Measurements from ENCODE around the gene L2HGDH.
"Not testable (repeated sequence)": the region's sequence is repeated elsewhere in the genome, so short reads cannot be mapped to it uniquely, and the experiment has no call there.

Gene L2HGDH

DNA sequence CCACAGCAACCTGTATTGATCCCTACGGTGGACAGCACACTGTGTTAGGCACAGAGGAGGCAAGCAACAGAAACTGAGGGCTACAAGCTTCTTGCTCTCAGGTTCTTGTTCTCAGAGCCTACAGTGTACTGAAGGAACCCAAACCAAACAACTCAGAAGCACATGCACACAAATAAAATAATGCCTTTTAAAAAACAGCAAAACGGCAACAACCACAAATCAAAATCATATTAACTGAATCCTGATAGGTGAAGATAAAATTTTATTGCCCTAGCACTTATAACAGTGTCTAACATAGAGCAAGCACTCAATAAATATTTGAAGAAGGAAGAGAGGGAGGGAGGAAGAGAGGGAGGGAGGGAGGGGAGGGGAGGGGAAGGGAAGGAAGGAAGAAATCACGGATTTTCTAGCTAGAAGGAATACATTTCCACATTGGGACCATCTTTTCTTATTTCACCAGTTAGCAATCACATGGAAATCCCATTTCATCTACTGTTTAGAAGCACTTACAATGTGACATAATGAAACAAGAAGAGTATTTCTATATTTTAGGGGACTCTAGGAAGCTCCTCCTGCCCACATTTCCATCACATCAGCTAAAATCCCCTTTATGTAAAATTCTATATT is 27.3 kb upstream of the L2HGDH start:
- no peak for DNase-seq (ENCODE audit: low read depth, low spot score)

DNA sequence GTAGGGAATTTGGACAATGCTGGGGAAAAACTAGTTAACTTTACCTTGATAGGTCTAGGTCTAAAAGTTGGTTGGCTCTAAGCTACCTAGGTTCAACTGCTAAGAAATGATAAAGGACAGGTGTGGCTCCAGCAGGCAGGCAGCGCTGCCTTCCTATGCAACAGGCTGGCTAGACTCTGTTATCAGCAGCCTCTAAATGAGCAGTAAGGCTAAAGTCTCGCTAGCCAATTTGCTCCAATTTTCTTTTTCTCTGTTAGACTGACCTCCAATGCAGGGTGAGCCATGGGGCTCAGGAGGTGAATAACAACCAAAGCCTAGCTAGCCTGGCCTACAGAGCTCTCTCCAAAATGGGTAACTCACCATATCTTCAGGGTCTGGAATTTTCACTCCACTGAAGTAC is 26.6 kb upstream of the L2HGDH start:
- no peak for DNase-seq (ENCODE audit: low read depth, low spot score)

- no peak for DNase-seq (ENCODE audit: low read depth, low spot score)
These were observed 24.2 kb upstream of the L2HGDH start for GRCh38 chr14:50335989-50336824.

- DNase-seq (ENCODE audit: low read depth, low spot score) = no peak
These were observed 23.4 kb upstream of the L2HGDH start for GRCh38 chr14:50335389-50335788.

DNA sequence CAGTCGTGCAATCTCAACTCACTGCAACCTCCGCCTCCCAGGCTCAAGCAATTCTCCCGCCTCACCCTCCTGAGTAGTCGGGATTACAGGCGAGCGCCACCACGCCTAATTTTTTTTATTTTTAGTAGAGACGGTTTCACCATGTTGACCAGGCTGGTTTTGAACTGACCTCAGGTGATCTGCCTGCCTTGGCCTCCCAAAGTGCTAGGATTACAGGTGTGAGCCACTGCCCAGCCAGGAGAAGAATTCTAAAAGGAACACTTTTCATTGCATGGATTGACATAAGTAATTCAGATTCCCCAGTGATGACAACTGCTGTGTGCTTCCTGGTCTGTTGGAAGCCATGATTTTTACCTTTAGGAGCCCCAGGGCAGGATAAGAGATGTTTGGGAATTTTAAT is 22.2 kb upstream of the L2HGDH start:
- DNase-seq (ENCODE audit: low read depth, low spot score) = no peak

DNA sequence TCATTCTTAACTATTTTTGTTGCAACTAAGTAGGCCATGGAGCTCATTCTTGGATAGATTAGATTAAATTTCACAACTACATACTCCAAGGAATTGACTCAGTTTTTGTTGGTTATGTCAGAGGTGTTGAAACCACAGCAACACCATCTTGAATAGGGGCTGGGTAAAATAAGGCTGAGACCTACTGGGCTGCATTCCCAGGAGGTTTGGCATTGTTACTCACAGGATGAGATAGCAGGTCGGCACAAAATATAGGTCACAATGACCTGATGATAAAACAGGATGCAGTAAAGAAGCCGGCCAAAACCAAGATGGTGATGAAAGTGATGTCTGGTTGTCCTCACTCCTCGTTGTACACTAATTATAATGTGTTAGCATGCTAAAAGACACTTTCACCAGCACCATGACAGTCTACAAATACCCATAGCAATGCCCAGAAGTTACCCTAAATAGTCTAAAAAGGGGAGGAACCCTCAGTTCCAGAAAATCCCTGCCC is 21.0 kb upstream of the L2HGDH start:
- DNase-seq (ENCODE audit: low read depth, low spot score) = no peak

DNA sequence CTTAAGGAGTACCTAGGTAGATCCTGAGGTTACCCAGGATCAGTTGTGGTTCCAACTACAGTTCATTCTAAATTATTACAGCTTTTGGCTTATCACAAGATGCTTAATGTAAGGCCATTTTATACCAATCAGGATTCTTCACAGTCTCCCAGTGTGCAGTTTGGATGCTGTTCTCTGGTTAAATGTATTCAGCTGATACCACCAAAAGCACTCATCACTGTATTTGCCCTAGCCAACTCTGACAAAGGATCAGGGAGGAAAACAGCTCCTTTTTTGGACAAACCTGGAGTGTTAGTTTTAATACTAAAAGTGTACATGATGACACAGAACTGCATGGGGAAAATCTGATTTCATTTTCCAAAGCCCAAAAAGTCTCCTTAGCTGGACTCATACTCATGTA is 19.6 kb upstream of the L2HGDH start:
- no peak for DNase-seq (ENCODE audit: low read depth, low spot score)

GRCh38 chr14:50321009-50321660 is 9.1 kb upstream of the L2HGDH start:
- peak; percentile 54 for DNase-seq (ENCODE audit: low read depth, low spot score)

GRCh38 chr14:50320283-50320682 is 8.3 kb upstream of the L2HGDH start:
- no peak for DNase-seq (ENCODE audit: low read depth, low spot score)

DNA sequence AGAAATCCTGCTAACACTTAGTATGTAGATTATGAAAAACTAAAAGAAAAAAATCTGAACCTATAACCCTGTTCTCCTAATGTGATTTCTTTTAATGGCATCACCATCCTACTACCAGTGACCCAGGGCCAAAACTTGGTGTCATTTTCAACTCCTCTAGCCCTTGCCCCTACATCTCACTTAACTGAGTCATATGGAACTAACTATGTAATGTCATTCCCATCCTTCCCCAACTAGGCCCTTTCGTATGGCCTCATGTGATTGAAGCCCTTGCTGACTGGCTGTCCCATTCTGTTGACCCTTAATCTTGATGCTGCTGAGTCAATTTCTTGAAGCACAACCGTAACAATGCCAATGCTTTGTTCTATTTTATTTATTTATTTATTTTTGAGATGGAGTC is 7.7 kb upstream of the L2HGDH start:
- DNase-seq (ENCODE audit: low read depth, low spot score) = no peak

- no peak for DNase-seq (ENCODE audit: low read depth, low spot score)
These were observed 7.3 kb upstream of the L2HGDH start for GRCh38 chr14:50319293-50319692.

DNA sequence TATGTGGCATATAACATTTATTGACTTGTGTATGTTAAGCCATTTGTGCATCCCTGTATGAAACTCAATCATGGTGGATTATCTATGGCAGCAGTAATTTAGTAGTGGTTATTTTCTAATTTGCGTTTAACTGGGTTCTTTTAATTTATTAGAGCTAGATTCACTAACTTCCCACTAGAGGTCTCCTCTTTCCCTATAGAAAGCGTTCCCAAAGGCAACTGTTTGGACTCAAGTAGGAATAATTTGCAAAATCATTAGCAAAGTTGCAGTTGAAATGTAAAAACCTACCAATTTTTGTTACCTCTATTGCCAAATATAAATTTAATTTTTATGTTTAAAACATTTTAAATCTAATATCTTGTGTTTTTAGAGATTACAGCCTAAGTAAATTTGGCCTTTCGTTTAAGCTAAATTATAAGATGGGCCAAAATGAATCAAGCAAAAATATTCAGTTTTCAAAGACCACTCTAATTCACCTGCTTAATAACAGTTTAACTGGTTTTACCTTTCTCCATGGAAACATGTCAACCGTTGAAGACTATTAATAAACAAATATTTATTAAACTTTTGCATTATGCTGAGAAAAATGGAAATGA is 6.1 kb upstream of the L2HGDH start:
- DNase-seq (ENCODE audit: low read depth, low spot score) = no peak

DNA sequence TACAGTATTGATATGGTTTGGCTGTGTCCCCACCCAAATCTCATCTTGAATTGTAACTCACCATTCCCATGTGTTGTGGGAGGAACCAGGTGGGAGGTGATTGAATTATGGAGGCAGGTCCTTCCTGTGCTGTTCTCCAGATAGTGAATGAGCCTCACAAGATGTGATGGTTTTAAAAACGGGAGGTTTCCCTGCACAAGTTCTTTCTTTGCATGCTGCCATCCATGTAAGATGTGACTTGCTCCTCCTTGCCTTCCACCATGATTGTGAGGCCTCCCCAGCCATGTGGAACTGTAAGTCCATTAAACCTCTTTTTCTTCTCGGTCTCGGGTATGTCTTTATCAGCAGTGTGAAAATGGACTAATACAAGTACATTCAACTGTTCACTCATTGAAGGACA is 2.1 kb upstream of the L2HGDH start:
- not testable (repeated sequence) for DNase-seq (ENCODE audit: low read depth, low spot score)

- no peak for DNase-seq (ENCODE audit: low read depth, low spot score)
These were observed 665 bp upstream of the L2HGDH start for GRCh38 chr14:50312734-50313054.

GRCh38 chr14:50311337-50311971 is 575 bp downstream of the L2HGDH start:
- DNase-seq (ENCODE audit: low read depth, low spot score) = no peak

DNA sequence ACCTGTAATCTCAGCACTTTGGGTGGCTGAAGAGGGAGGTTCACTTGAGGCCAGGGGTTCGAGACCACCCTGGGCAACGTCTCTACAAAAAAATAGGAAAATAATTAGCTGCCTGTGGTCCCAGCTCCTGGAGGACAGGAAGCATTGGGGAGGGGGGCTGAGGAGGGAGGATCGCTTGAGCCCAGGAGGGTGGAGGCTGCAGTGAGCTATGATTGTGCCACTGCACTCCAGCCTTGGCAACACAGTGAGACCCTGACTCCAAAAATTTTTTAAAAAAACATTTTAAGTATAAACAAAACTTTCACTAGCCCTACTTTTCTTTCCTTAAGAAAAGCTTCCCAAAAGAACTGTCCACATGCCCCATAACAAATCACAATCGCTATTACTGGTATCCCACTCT is 1.6 kb downstream of the L2HGDH start:
- DNase-seq (ENCODE audit: low read depth, low spot score) = no peak

DNA sequence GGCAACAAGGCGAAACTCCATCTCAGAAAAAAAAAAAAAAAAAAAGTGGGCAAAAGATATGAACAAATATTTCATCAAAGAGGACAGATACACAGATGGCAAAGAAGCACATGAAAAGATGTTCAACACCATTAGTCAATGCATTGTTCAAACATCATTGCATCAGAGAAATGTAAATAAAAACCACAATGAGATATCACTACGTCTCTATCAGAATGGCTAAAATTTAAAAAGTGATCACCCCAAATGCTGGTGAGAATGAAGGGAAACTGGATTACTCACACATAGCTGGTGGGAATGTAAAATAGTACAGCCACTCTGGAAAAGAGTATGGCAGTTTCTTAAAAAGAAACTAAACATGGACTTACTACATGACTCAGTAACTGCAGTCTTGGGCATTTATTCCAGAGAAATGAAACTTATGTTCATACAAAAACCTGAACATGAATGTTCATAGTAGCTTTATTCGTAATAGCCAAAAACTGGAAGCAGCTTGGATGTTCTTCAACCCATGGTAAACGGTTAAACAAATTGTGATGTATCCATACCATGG is 3.6 kb downstream of the L2HGDH start:
- DNase-seq (ENCODE audit: low read depth, low spot score) = no peak

GRCh38 chr14:50303744-50304471 is 8.1 kb downstream of the L2HGDH start:
- DNase-seq (ENCODE audit: low read depth, low spot score) = no peak

GRCh38 chr14:50301914-50302313 is 10.1 kb downstream of the L2HGDH start:
- DNase-seq (ENCODE audit: low read depth, low spot score) = no peak

- DNase-seq (ENCODE audit: low read depth, low spot score) = no peak
These were observed 12.4 kb downstream of the L2HGDH start for GRCh38 chr14:50299585-50299984.

DNA sequence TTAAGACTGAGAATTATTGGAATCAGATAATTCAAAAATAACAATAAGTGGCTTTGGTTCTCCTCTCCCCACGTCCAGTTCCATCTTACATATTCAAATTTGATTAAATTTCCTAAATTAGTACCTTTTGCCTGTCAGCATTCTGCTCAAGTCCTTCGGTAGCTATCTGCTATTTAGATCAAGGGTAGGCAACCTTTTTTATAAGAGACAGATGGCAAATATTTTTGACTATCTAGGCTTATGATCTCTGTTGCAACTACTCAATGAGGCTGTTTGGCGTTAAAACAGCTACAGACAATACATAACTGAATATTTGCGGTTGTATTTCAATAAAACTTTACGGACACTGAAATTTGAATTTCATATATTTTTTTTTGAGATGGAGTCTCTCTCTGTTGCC is 21.7 kb downstream of the L2HGDH start:
- DNase-seq (ENCODE audit: low read depth, low spot score) = no peak
